Suppressor macrophage treated with lipopolysaccharide for 1 hour (primary cell): ENCODE measurements around the gene PDE8A.
A peak's percentile ranks its signal among the peaks of the same experiment; 100 is the strongest.
"Not testable (repeated sequence)": the region's sequence is repeated elsewhere in the genome, so short reads cannot be mapped to it uniquely, and the experiment has no call there.

Experiments
- DNase-seq, 3 donors: peaks; one replicate each; pipeline ENCODE4 v3.0.0-alpha.2; 2020 to 2022

The PDE8A gene

DNA sequence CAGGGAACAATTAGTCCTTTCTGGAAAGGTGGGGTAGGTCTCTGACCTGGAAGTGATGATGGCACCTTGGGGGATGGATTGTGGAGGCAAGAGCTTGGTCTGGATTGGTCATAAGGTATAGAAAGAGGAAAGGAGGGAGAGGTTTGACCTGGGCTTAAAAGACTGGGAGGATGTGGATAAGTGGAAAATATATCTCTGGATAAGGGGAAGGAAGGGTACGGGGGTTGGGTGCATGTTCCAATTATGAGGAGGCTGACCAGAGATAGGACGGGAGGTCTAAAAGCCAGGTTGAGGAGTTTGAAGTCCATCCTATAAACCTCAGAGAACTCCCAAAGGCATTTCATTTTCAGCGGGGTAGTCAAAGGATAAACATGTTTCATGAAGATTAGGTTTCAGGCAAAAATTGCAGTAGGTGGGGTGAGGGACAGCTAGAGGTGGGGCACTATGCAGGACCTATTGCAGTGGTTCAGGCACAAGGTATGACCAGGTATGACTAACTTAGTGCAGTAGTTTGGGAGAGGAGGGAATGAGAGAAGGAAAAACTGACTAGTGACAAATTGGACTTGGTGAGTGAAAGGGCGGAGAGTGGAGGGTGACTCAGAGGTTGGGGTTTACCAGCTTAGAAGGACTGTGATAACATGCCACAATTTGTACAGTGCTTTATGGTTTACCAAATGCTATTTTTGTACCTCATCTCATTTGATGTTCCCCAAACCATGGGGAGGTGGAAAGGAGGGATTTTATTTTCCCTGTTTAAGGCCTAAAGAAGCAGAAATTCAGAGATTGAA, 10.7 kb downstream of the PDE8A start:
- peak; percentile 89 to 96 (median 94) for DNase-seq

GRCh38 chr15:84996055-84996454, 14.4 kb downstream of the PDE8A start:
- DNase-seq, result no peak

GRCh38 chr15:84996714-84997113, 15.1 kb downstream of the PDE8A start:
- not testable (repeated sequence) for DNase-seq

- not testable (repeated sequence) for DNase-seq
Observed at GRCh38 chr15:84997214-84997613, 15.6 kb downstream of the PDE8A start.

- no peak for DNase-seq
Observed at GRCh38 chr15:85000189-85000864, 18.7 kb downstream of the PDE8A start.

GRCh38 chr15:85000937-85001336, 19.3 kb downstream of the PDE8A start:
- DNase-seq, result no peak

DNA sequence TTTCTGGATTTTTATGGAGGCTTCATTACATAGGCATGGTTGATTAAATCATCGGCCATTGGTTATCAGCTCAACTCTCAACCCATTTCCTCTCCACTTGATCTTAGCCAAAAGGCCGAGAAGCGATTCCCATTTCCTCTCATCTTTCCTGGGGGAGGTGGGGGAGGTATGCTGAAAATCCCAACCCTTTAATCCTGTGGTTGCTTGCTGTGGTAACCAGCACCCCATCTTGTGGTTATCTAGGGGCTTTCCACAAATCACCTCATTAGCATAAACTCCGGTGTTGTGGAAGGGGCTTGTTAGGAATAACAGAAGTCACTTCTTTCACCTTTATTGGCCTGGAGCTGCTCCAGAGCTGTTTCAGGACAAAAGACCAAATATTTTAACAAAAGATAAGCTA, 20.9 kb downstream of the PDE8A start:
- peak in 2 of 3 donors; percentile 41 to 50 for DNase-seq

DNA sequence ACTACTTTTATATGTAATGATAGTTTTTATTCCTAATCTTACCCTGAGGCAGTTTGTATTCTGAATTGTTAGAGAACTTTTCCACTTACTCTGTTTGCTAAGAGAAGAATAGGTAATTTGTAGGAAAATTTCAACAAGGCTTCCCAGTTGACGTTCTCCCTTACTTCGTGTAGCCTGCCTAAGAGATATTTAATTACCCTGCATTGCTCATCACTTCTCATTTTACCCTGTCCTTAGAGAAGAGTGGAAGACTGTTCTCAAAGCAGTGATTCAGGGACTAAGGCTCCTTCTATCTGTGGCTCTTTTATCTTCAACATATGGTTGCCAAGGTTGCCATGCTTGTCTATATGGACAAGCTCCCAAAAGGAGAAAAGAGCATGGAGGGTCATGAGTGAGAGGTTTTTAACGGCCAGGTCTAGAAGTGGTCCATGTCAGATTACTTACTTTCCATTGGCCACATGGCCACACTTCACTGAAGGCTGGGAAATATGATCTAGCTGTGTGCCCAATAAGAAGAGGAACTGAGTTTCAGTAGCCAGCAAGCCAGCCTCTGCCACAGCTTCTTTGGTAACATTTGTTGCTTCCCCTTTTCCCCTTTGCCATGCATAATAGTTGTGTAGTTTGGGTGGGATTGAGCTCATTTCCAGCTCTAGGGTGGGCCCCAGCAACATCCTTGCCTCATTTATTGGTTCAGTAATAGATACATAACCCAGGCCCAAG, 22.1 kb downstream of the PDE8A start:
- peak; percentile 75 to 85 (median 81) for DNase-seq

DNA sequence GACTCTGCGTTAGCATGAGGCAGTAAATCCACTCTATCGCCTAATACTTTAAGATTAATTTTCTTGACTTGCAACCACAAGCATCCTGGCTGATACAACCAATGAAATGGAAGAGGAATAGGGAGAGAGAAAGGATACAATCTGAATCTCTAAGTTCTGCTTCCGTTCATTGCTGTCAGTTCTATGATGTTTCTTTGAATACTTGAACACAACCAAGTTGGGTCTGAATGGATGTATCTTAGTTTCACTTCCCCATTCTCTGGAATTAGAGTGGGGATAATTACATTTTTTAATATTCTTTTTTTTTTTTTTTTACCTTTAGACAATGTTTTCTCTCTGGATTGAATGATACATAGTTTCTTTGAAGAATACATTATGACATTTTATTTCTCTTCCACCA, 22.9 kb downstream of the PDE8A start:
- DNase-seq, result peak; percentile 33 to 78 (median 72)

DNA sequence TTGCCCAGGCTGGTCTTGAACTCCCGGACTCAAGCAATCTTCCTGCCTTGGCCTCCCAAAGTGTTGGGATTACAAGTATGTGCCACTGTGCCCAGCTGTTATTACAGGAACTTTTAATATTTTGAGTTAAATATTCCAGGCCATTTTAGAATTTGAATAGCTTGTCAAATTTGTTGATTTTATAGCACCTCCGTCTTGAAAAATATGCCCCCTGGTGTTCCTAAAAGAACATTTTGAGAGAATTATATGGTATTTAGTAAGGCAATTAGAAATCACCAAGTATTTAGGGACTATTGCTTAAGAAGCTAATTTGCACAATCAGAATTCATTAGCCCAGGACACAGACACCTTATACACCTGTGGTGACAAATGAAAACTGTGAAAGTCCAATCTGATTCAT, 23.7 kb downstream of the PDE8A start:
- no peak for DNase-seq

- DNase-seq, result peak; percentile 64 to 97 (median 85)
Observed at GRCh38 chr15:85005746-85006145, 24.1 kb downstream of the PDE8A start.

- no peak for DNase-seq
Observed at GRCh38 chr15:85006201-85006600, 24.5 kb downstream of the PDE8A start.

DNA sequence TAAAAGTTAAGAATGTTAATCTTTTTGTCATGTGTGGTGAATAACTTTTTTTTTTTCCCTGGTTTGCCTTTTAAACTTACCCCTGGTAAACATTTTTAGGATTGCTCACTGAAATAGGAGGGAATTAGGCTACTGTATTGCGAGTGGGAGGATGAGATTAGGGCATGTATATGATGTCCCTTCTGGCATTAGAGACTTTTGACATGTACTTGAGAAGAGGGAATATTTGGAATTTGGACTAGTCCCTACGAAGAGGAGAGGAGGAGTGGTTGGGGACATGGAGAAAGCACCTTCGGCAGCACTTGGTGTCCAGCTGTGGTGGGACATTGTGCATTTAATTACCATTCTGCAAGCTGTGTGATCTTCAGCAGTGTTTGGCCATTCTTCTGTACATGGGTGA, 25.0 kb downstream of the PDE8A start:
- no peak for DNase-seq

GRCh38 chr15:85007137-85007536, 25.5 kb downstream of the PDE8A start:
- no peak for DNase-seq

- DNase-seq, result peak in 1 of 3 donors; percentile 56
Observed at GRCh38 chr15:85007741-85008397, 26.2 kb downstream of the PDE8A start.

DNA sequence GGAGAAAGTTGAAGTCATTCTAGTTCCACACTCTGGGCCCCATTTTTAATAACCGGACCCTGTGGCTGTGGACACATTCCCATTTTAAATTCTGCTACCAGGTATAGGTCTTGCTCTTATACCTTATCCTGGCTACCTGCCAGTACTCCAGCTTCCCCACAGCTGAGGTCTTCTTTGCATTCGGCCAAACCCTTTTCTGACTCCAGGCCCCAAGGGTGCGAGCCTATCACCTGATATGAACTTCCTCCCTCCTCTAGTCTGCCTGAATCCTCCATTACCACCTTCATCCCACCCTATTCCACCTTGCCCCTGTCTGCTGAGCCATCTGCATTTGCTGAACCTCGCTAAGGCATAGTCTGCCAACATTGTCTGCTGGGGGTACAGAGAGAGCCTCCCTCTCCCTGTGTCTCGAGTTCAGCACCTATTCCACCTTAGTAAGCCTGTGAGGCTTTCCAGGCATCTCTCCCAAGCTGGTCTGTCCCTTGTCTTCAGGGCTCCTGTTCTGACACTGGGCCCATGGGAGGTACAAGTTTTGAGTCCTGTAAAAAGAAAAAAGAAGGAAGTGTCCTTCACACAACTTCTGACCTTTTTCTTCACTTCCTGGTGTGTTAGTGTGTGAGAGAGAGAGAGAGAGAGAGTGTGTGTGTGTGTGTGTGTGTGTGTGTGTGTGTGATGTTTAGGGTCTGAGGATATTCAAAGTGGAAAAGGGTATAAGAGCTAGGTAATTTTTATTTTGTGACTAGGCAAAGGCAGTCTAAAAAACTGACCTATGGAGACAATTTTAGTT, 27.0 kb downstream of the PDE8A start:
- peak in 1 of 3 donors; percentile 43 for DNase-seq

DNA sequence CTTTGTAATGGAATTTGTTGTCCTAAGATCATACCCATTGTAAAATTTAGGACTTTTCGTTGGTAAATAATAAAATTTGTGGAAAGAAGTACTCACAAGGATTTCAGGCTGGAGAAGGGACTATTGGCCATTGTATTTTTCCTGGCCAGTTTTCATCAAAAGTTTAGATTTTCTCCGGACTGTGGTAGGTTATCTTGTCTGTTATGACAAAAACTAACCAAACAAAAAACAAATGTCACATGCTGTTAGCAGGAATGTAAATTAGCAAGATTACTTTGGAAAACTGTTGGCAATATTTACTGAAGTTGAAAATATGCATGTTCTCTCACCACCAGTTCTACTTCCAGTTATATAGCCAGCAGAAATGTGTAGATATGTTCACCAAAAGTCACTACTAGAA, 27.8 kb downstream of the PDE8A start:
- no peak for DNase-seq

GRCh38 chr15:85010071-85010385, 28.4 kb downstream of the PDE8A start:
- DNase-seq, result no peak

- peak; percentile 71 to 88 (median 76) for DNase-seq
Observed at GRCh38 chr15:85010386-85011159, 28.9 kb downstream of the PDE8A start.

- DNase-seq, result peak in 1 of 3 donors; percentile 60
Observed at GRCh38 chr15:85011160-85011571, 29.5 kb downstream of the PDE8A start.

GRCh38 chr15:85011724-85012123, 30.1 kb downstream of the PDE8A start:
- not testable (repeated sequence) for DNase-seq

- no peak for DNase-seq
Observed at GRCh38 chr15:85013785-85014184, 32.1 kb downstream of the PDE8A start.
